Keratinocyte (primary cell): ENCODE measurements around the gene SHCBP1L. TPM values are rescaled to one million over a fixed set of nuclear protein-coding genes. Genes with fewer than 3 reads are reported as not detected.

ENCODE experiments used
- DNase-seq: peaks from one replicate; pipeline ENCODE4 v3.0.0-alpha.2; 2011; ENCODE audit warnings: low read depth, missing footprints, low spot score
- FAIRE-seq: peaks from 2 replicates; lab custom pipeline; 2011; peaks lifted over from hg19 to GRCh38; lab: Jason Lieb, UNC
- H2AFZ ChIP-seq: 2 replicates; pipeline ENCODE4 v1.6.0; 2012; ENCODE audit warnings: low read length, control low read depth, inconsistent platforms; ENCODE audit not compliant: control insufficient read depth
- H3K27ac ChIP-seq: 2 replicates; pipeline ENCODE4 v1.5.1; 2011; ENCODE audit warnings: low read length; ENCODE audit not compliant: control insufficient read depth, insufficient read depth
- H3K27me3 ChIP-seq: 3 replicates; pipeline ENCODE4 v1.6.0; 2011; ENCODE audit warnings: low read length; ENCODE audit not compliant: control insufficient read depth, insufficient read depth; ENCODE audit errors: extremely low read depth
- H3K36me3 ChIP-seq, 2 experiments: 2 replicates in 1 of 2; 3 replicates in 1 of 2; pipeline ENCODE4 v1.5.1; 2011; ENCODE audit warnings: low read length in 2 of 2, mild to moderate bottlenecking in 1 of 2; ENCODE audit not compliant: control insufficient read depth in 2 of 2, insufficient read depth in 2 of 2; ENCODE audit errors: extremely low read depth in 1 of 2
- H3K4me1 ChIP-seq: 3 replicates; pipeline ENCODE4 v1.5.1; 2011; ENCODE audit warnings: low read length; ENCODE audit not compliant: control insufficient read depth, insufficient read depth; ENCODE audit errors: extremely low read depth
- H3K4me2 ChIP-seq: 3 replicates; pipeline ENCODE4 v1.6.0; 2011; ENCODE audit warnings: low read depth, low read length; ENCODE audit not compliant: control insufficient read depth, insufficient read depth; ENCODE audit errors: extremely low read depth
- H3K4me3 ChIP-seq, 3 experiments: fragments of 200-600 bp in 1 of 3; sonication (generic) in 1 of 3; 2 replicates in 2 of 3; 3 replicates in 1 of 3; pipeline ENCODE4 v1.5.1; 2011 to 2016; ENCODE audit warnings: low read length in 3 of 3, mild to moderate bottlenecking in 3 of 3, control low read depth in 2 of 3, inconsistent platforms in 1 of 3, low read depth in 1 of 3, mixed read lengths in 1 of 3, mixed run types in 1 of 3, moderate library complexity in 1 of 3; ENCODE audit not compliant: control insufficient read depth in 2 of 3, insufficient read depth in 2 of 3; ENCODE audit errors: extremely low read depth in 1 of 3
- H3K79me2 ChIP-seq: 2 replicates; pipeline ENCODE4 v1.6.0; 2012; ENCODE audit warnings: low read length; ENCODE audit not compliant: control insufficient read depth, insufficient read depth
- H3K9ac ChIP-seq: 3 replicates; pipeline ENCODE4 v1.6.0; 2011; ENCODE audit warnings: low read length; ENCODE audit not compliant: control insufficient read depth, insufficient read depth; ENCODE audit errors: extremely low read depth
- H3K9me1 ChIP-seq: 3 replicates; pipeline ENCODE4 v1.6.0; 2011; ENCODE audit warnings: low read length; ENCODE audit not compliant: control insufficient read depth, insufficient read depth; ENCODE audit errors: extremely low read depth
- H3K9me3 ChIP-seq: 2 replicates; pipeline ENCODE4 v1.5.1; 2012; ENCODE audit warnings: low read depth, low read length; ENCODE audit not compliant: control insufficient read depth
- H4K20me1 ChIP-seq: 3 replicates; pipeline ENCODE4 v1.6.0; 2011; ENCODE audit warnings: low read length; ENCODE audit not compliant: control insufficient read depth, insufficient read depth; ENCODE audit errors: extremely low read depth
- EZH2 ChIP-seq: IDR thresholded peaks from one replicate; pipeline ENCODE4 v1.6.1; 2012; ENCODE audit warnings: inconsistent platforms, mild to moderate bottlenecking, low read length, moderate library complexity
- dilution Hi-C: fragments of 300-500 bp; cut with MboI; formaldehyde crosslinking; loops from one replicate; pipeline ENCODE4 v1.7.0; 2020; ENCODE audit warnings: low sequenced_read_pairs; ENCODE audit not compliant: extremely low pct_ligation_motif_present
- polyA plus RNA-seq, 5 experiments: library from polyadenylated mRNA; depleted of rRNA in 3 of 5; stranded (reverse) in 3 of 5; stranded (forward) in 1 of 5; unstranded in 1 of 5; fragments of >200 nt; gene quantifications; 1 replicate in 1 of 5; 2 replicates in 3 of 5; 3 replicates in 1 of 5; pipeline versions ENCODE4 v1.2.1 to v1.2.3, GENCODE V29; 2011 to 2012; ENCODE audit warnings: missing spikeins in 2 of 5, low read depth in 1 of 5, low replicate concordance in 1 of 5
- TF ChIP-seq, protein P1 (sequence below), 3 experiments: IDR thresholded peaks in 1 of 3; conservative IDR thresholded peaks in 1 of 3; optimal IDR thresholded peaks in 1 of 3; 2 replicates in 2 of 3; 3 replicates in 1 of 3; pipeline versions ENCODE3 to v1.5.1; 2011; ENCODE audit warnings: low read length in 3 of 3, mild to moderate bottlenecking in 3 of 3, moderate library complexity in 2 of 3, control low read depth in 1 of 3, inconsistent platforms in 1 of 3; ENCODE audit not compliant: insufficient read depth in 2 of 3; ENCODE audit errors: extremely low read depth in 1 of 3

SHCBP1L gene
- polyA plus RNA-seq, 1 donor (not counting 4 experiments of a cell fraction or from before 2014, with no cell fraction given) = not detected

GRCh38 chr1:182985876-182986275, 32.9 kb upstream of the SHCBP1L start:
- DNase-seq (no peak), FAIRE-seq (no peak)
- TF ChIP-seq, protein P1, sequence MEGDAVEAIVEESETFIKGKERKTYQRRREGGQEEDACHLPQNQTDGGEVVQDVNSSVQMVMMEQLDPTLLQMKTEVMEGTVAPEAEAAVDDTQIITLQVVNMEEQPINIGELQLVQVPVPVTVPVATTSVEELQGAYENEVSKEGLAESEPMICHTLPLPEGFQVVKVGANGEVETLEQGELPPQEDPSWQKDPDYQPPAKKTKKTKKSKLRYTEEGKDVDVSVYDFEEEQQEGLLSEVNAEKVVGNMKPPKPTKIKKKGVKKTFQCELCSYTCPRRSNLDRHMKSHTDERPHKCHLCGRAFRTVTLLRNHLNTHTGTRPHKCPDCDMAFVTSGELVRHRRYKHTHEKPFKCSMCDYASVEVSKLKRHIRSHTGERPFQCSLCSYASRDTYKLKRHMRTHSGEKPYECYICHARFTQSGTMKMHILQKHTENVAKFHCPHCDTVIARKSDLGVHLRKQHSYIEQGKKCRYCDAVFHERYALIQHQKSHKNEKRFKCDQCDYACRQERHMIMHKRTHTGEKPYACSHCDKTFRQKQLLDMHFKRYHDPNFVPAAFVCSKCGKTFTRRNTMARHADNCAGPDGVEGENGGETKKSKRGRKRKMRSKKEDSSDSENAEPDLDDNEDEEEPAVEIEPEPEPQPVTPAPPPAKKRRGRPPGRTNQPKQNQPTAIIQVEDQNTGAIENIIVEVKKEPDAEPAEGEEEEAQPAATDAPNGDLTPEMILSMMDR (optimal IDR thresholded peaks at IDR 0.05 in 1 of 3, IDR thresholded peaks at IDR 0.05 in 1 of 3, conservative IDR thresholded peaks at IDR 0.05 in 1 of 3; ENCODE audit: extremely low read depth in 1 of 3, insufficient read depth in 2 of 3, low read length in 3 of 3) = no peak
- TF ChIP-seq EZH2 = no peak
- H3K4me2 ChIP-seq = no peak overlapping the region
- no peaks in the 10 kb centered on the region for H3K27me3 ChIP-seq
- H3K36me3 ChIP-seq = no peaks in the 10 kb centered on the region
- H3K9me3 ChIP-seq = no peaks in the 10 kb centered on the region
- peaks cover 2% of the 10 kb centered on the region for H3K9me1 ChIP-seq
- no peak overlapping the region for H3K9ac ChIP-seq
- no peak overlapping the region for H3K27ac ChIP-seq
- H4K20me1 ChIP-seq = no peaks in the 10 kb centered on the region
- no peaks in the 10 kb centered on the region for H3K79me2 ChIP-seq
- no peak overlapping the region for H3K4me3 ChIP-seq
- peaks cover 10% of the 10 kb centered on the region for H3K4me1 ChIP-seq
- H2AFZ ChIP-seq = no peak overlapping the region
- dilution Hi-C loops = no loop called here

DNA sequence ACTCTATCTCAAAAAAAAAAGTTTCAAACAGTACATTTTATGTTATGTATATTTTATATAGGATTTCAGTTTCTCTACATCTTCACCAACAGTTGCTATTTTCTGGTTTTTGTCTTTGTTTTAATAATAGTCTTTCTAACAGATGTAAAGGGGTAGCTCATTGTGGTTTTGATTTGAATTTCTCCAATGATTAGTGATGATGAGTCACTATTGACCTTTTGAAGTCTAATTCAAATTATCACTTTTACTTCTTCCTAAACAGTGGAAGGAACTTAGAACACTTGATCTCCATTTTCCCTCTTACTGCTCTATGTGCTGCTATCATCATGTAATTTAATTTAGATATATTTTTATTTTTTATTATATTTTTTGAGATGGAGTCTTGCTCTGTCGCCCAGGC, 31.7 kb upstream of the SHCBP1L start:
- no peak overlapping the region for H3K4me3 ChIP-seq
- H3K27me3 ChIP-seq = no peaks in the 10 kb centered on the region
- dilution Hi-C loops = no loop called here
- DNase-seq (no peak), FAIRE-seq (no peak)
- TF ChIP-seq, protein P1 (optimal IDR thresholded peaks at IDR 0.05 in 1 of 3, IDR thresholded peaks at IDR 0.05 in 1 of 3, conservative IDR thresholded peaks at IDR 0.05 in 1 of 3; ENCODE audit: extremely low read depth in 1 of 3, insufficient read depth in 2 of 3, low read length in 3 of 3) = no peak
- TF ChIP-seq EZH2 = no peak
- no peaks in the 10 kb centered on the region for H3K9me3 ChIP-seq
- H3K9me1 ChIP-seq = no peaks in the 10 kb centered on the region
- no peak overlapping the region for H3K27ac ChIP-seq
- H3K9ac ChIP-seq = no peak overlapping the region
- no peak overlapping the region for H3K4me2 ChIP-seq
- H4K20me1 ChIP-seq = no peaks in the 10 kb centered on the region
- no peaks in the 10 kb centered on the region for H3K79me2 ChIP-seq
- no peak overlapping the region for H2AFZ ChIP-seq
- H3K4me1 ChIP-seq = no peaks in the 10 kb centered on the region
- no peaks in the 10 kb centered on the region for H3K36me3 ChIP-seq
